NCI-H510A treated with DMSO at 0.1 percent for 48 hours (cell line): ENCODE data around the gene UBXN1.

ENCODE experiments used
- DNase-seq: peaks from one replicate; lab custom pipeline; 2025; lab: John Stamatoyannopoulos, UW

UBXN1 gene

GRCh38 chr11:62645946-62646824 lies 32.7 kb downstream of the UBXN1 start, which contains the start of gene GANAB:
Gene GANAB (minus strand): TSS chr11:62646613. CDS start chr11:62646599, 14 bp downstream.
- DNase-seq: peak; percentile 97

- no peak for DNase-seq
Measured at GRCh38 chr11:62645671-62645945, 33.3 kb downstream of the UBXN1 start.

DNA sequence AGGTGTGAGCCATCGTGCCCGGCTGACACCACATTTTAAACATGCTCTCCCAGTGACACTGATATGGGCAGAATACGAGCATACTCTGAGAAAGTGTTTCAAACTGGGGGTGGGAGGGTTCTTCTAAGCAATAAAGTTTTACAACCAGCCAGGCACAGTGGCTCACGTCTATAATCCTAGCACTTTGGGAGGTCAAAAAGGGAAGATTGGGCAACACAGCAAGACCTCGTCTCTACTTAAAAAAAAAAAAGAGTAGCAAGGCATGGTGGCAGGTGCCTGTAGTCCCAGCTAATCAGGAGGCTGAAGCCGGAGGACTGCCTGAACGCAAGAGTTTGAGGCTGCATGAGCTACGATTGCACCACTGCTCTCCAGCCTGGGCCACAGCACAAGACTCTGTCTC lies 34.7 kb downstream of the UBXN1 start:
- no peak for DNase-seq

DNA sequence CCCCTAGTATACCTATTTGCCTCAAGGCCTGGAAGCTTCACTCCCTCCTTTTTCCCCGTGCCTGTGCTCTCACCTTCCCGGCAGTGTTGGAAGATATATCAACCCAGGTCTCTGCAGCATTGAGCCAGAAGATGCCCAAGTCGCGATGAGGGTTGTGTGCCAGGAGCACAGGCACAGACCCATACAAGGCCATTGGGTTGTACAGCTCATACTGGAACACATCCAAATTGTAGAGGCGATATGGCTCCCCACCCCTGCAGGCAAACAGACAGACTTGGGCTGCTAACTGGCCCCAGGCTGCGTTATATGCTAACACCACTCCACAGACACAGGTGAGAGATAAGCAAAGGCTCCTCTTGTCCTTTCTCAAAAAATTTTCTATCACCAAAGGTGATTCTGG lies 46.4 kb downstream of the UBXN1 start:
- no peak for DNase-seq

DNA sequence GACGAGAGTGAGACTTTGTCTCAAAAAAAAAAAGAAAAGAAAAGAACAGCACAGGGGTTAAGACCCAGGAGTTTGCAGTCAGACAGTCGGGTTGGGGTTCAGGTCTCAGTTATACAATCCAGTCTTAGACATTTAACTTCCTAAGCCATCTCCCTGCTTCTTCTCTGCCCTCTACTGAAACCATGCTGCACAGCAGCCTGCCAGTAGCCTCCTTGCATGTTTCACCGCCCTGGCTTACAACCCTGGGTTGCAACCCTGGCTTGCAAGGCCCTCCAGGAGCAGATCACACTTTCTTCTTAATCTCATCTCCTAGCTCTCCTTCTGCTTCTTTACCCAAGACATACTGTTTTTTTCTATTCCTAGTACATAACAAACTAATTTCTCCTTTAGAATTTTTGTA lies 51.2 kb downstream of the UBXN1 start:
- DNase-seq: no peak
